ENCODE measurements around the gene KRT24.
"Not testable (repeated sequence)": the region's sequence is repeated elsewhere in the genome, so short reads cannot be mapped to it uniquely, and the experiment has no call there.

KRT24 gene

DNA sequence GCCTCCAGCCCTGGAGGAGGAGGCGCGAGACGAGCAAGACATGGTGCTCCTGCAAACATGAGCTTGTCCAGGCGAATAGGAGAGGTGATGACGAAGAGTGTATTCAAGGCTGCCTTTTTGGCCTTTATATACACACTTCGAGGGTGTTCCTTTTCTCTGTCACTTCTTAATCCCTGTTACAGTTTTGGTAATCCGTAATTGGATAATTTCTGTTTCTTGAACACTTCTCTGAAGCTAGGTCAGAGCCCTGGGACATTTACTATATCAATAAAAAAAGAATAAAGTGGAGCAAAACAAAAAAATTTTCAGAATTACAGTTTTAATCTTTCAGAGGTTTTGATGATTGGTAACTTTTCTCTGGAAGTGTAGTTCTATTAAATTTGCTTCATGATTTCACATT, at the start of gene KRT24:
Gene KRT24, minus strand, starts transcription at position 101 of the 400 bp plus-strand sequence. Its CDS starts 59 bp downstream, at position 42.
- DNase-seq, result no peak

DNA sequence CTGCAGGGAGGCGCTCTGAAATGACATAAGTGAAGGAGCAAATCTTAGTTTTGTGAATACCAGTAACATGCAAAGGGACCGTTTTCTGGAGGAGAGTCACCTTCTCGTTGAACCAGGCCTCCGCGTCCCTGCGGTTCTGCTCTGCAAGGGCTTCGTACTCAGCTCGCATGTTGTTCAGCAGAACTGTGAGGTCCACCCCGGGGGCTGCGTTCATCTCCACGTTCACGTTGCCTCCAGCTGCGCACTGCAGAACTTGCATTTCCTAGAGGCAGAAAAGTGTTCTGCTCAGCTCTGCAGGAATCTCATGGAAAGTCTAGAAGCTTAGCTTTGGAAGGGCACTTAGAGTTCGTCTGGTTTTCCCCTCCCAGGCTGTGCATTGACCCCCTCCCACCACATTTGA, 47.5 kb upstream of the KRT24 start:
- DNase-seq, result no peak

DNA sequence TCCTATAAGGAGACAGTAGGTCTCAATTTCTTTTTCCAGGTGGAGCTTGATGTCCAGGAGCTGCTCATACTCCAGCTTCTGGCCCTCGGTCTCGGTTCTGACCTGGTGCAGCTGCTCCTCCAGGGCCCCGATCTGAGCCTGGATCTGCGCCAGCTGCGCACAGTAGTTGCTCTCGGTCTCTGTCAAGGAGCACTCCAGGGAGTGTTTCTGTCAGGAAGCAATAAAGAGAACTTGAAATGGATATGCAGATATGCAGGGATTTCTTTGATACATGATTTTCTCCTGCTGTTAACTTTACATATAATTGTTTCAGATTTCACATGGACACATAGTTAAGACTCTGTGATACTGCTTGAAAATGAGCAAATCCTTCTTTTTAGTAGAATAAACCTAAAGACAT, 46.8 kb upstream of the KRT24 start:
- DNase-seq, result no peak

DNA sequence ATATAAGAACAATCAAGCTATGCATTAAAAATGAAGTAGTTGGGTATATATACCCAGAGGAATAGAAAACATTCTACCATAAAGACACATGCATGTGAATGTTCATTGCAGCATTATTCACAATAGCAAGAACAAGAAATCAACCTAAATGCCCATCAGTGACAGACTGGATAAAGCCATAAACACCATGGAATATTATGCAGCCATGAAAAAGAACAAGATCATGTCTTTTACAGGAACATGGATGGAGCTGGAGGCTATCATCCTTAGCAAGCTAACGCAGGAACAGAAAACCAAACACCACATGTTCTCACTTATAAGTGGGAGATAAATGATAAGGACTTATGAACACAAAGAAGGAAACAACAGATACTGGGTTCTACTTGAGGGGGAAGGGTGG, 45.1 kb upstream of the KRT24 start:
- not testable (repeated sequence) for DNase-seq

DNA sequence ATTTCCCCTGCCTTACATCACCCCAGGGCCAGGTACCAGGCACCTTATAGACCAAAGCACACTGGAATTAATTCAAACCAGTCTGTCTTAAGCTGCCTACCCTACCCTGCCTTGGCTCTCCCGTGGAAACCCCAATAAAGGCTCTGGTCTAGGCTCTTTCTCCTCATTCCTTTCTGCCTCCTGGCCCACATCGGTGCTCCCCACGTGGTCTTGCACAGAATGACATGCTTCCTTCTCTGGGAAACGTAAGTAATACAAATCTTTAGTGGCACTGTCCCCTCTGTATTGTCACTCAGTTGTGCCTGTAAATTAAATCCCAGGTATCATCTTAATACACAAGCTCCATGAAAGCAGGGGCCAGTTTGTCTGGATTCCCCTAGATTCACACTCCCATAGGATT, 35.0 kb upstream of the KRT24 start:
- DNase-seq, result no peak

DNA sequence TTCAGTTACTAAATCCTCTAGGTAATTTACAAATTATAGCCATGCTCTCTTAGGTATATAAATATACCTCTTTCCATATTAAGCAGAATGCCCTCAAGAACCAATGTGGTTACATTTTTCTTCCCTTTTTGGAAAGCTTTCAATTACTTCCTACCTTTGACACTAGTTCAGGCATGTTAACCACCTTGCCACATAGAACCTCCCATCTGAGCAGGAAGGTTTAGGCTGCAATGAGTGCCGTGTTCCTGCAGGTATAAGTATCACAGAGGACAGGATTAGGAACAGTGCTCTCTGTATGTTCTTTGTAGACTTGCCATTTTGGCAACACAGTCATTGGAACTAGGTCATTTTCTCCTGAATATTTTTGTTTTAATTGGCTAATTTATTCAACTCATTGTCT, 31.5 kb upstream of the KRT24 start:
- no peak for DNase-seq

DNA sequence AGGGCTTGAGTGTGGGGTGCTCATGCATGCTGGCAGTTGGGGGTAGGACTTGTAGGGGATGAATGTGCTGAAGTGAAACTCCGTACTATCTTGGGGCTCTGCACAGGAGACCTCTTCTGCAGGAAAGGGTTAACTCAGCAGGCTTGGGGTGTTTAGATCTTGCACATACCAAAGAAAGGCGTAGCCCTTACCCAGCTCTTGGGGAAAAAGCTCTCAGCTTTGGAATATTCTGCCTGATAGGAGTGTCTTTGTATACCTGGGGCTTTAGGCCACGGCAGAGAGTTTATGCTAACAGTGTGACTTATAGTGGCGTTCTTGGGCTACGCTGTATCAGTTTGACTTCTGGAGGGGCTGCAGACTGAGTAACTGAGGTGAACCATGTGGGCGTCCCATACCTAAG, 30.5 kb upstream of the KRT24 start:
- no peak for DNase-seq

DNA sequence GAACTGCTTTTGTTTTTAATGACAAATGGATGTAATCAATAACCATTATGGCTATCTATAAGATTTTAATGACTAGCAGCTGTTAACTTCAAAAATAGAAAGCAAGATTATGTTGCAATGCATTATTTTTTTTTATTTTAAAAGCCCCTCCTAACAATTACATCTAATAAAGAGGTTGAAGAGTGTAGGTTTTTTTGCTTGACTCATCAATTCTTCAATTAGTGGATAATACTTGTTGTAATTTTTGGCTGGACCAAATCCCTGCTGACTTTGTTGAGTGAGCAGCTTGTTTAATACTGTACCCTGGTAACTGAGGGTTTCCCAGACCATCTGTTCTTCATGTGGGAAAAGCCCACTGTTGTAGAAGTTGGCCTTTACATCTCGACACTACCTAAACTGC, 27.4 kb upstream of the KRT24 start:
- no peak for DNase-seq

DNA sequence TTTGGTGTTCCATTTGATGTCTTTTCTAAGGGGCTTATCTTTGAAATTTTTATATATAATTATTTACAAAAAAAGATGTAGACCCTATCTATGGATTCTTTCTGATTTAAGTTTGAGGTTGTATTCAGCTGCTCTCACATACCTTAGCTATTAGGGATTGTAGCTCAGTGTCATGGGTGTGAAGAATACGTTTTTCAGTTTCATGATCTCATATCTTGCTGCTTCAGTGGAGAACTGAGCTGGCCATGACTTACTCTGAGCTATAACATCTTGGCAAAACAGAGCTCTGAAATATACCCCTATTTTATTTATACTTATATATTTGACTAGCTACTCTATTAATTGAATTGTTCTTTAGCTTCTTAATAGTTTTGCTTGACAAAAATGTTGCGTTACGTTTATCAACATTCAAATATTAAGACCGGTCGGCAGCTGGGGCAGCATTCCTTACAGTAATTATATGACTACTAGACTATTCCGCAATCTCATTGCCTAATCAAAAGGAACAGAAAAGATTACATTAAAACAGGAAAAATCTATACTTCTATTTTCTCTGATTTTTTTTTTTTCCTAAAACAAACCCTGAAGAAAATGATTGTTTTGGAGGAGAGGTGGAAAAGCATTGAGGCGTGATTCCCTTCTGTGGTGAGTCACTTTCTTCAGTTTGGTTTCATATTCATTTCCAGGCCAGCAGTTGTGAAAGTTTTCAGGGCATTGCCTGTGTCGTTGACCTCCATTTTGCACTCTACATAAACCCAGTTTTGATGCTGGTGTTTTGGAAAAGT, 24.1 kb upstream of the KRT24 start:
- no peak for DNase-seq

DNA sequence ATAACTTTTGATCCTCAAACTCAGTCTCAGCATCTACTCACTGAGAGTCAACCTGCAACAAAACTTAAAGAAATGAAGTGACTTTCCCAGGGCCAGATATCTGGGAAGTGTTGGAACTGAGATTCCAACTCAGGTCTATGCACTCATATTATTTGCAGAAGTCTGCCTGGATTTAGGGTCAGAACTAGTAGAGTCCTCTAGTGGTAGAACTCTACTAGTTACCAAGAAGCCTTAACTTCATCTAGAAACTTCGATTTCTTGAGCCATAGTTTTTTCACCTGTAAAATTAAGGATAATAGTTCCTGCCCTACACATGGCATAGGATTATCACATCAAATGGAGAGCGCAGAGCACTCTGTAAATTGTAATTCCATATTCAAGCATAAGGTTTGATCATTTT, 23.4 kb upstream of the KRT24 start:
- no peak for DNase-seq

DNA sequence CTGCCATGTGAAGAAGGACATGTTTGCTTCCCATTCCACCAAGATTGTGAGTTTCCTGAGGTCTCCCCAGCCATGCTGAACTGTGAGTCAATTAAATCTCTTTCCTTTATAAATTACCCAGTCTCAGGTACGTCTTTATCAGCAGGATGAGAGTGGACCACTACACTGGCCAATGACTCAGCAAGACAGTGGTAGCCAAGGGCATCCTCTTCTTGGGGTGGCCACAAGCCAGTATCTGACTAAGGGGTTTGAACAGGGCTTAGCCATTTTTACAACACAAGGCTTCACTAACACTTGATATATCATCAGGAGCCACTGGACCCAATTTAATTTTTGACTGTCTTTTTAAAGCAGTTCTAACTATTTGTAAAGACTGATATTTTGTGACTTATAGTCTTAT, 21.1 kb upstream of the KRT24 start:
- DNase-seq, result no peak

DNA sequence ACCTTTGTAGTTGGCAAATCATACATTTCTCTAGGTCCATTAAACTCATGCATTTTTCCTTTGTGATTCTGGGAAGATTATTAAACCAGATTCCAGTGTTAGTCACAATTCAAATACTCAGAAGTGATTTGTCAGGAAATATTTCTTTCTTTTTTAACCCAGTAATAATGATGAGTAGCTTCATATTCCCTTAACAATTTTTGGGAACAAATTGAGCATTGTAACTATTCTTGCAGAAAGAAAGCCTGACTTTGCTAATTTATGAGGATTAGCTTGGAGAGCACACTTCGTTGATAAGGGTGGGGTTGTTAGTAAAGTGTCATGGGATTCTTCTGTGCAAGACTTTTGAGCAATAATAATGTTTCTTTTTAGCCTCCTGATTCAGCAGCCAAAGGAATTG, 18.7 kb upstream of the KRT24 start:
- no peak for DNase-seq

DNA sequence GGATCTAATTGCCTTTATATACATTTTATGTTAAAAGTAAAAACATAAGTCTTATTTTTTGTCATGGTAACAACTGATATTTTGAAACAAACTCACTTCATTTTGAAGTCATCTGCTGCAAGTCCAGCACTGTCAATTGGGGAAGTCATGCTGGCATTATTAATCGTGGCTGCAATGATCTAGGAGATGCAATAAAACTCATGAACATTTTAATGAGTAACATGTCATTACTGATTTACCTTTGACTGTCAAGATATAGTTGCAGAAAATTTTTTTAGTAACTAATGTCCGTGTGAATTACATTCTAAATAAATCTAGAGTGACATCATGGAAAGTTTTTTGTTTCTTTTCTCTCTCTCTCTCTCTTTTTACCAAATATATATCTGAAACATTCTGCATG, 17.3 kb upstream of the KRT24 start:
- no peak for DNase-seq

DNA sequence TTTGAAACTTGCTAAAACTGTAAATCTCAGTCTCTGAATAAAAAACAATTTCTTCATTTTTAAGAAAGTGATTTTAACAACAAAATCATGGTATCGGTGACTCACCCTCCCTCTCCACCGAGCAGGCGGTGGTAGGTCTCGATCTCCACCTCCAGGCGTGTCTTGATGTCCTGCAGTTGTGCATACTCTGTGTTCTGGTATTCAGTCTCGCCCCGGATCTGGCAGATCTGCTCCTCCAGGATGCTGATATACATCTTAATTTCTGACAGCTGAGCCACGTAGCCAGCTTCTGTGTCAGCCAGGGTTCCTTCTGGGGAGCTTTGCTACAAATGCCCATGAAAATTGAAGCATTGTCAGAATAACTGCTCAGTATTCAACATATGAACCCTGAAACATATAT, 15.4 kb upstream of the KRT24 start:
- no peak for DNase-seq

DNA sequence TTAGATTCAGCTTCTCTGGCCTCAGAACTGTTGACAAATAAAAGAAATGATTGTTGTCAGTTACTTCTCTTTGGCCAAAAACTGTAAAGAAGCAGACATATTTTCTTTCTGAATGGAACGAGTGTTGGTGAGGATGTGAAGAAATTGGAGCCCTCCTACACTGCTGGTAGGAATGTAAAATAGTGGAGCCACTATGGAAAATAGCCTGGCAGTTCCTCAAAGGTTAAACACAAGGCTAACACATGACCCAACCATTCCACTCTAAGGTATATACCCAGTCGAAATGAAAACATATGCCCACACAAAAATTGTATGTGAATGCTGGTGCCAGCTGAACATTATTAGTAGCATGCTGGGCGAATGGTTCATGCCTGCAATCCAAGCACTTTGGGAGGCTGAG, 14.2 kb upstream of the KRT24 start:
- DNase-seq, result no peak

DNA sequence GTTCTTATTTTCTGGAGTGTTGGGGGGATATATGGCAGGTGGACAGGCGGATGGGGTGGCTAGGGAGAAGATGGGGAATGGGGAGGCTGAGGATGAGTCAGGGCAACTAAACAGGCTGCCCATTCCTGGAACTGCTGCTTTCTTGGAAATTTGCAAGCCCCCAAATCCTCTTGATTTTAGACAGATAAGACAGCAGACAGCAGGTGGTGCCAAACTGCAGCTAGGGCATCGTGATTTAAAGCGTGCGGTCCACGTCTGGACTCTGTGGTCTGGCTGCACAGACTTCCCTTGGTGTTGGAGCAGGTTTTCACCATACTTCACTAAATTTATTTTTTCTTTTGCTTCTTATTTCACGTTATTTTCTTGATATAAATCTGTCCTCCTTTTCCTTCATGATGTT, 10.9 kb upstream of the KRT24 start:
- DNase-seq, result no peak

DNA sequence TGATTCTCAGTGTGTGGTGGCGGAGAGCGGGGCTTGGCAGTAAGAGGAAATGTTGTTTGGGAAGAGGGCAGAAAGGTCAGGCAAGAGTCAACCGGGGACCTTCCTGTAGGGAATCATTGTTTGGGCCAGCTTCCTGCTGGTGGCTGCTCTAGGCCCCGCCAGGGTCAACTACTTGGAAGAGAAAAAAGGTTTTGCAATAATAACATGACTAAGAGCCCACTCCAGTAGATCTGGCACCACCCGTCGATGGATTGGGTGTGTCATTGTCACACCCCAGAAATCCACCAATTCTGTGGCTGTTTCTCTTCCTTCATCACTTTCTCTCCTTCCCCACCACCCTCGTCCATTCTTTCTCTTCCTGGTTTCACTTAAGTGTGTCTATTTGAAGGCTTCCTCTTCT, 4.2 kb upstream of the KRT24 start:
- no peak for DNase-seq

DNA sequence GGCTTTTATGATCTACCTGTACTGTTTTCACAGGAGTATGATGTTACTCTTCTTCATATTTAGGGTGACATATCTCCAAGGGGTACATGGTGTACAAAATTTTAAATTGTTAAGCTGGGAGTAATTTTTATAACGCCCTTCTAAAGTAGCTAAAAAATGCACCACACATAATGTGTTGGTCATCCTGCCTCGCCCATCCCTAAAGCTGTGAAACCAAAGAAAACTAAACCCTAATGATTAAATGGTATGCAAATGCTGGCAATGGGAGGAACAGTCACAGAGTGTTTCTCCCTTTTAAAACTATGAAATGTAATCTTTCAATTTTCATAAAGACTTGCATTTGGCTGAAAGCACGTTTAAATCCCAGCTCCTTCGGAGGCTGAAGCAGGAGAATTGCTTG, 2.0 kb upstream of the KRT24 start:
- no peak for DNase-seq

DNA sequence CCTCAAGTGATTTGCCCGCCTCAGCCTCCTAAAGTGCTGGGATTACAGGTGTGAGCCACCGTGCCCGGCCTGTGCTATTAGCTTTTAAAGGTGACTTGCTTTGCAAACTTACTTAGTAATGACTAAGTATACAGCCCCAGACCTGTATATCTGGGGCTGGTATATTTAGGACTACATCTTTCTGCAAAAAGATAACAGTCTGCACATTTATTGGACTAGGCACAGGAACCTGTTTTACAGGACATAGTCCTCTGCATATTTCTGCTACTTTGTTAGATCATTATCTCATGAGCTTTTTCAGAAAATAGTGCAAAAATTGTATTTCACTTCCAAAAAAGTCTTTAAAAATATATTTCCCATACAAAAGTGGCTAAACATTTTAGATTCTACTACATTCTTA, 1.3 kb downstream of the KRT24 start:
- no peak for DNase-seq

DNA sequence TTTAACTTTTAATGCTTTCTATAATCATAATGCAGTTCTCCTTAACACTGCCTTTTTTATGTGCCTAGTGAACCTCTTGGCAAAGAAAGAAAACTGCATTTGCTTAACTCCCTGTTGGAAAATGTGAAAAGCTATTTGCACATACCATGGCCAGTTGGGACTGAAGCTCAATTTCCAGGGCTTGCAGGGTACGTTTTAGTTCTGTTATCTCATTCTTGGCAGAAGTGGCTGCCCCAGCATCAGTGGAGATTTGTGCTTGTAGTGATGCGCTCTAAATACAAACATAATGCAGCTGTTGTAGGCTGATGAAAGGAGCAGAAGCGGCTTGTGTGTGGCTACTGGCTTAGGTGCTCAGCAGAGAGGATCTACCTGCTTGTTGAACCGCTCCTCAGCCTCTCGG, 3.7 kb downstream of the KRT24 start:
- no peak for DNase-seq

DNA sequence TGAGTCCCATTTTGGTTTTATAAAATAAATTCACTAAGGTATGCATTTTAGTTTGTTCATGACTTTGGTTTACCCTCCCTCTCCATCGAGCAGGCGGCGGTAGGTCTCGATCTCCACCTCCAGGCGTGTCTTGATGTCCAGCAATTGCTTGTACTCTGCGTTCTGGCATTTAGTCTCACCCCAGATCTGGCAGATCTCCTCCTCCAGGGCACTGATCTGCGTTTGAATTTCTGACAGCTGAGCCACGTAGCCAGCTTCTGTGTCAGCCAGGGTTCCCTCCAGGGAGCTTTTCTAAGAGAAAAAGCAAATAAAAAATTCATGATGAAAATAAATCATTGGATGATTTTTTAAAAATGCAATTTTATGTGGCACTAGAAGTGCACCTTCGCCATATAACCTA, 4.2 kb downstream of the KRT24 start:
- no peak for DNase-seq

DNA sequence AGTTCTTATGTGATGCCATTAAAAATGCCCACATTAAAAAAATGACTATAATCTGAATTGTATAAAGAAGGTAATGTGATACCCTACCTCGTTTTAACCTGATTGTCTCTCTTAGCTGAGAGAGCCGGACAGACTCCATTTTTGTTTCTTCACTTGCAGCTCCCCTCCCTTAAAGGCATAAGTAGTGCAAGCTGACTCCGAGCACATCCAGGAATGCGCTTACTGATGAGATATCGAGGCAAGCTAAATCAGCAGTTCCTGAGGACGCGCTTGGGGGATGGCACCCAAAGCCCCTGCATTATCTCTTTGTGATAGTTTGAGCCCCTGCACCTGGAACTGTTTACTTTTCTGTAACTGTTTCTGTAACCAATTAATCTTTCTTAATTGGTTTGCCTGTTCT, 6.3 kb downstream of the KRT24 start:
- no peak for DNase-seq

DNA sequence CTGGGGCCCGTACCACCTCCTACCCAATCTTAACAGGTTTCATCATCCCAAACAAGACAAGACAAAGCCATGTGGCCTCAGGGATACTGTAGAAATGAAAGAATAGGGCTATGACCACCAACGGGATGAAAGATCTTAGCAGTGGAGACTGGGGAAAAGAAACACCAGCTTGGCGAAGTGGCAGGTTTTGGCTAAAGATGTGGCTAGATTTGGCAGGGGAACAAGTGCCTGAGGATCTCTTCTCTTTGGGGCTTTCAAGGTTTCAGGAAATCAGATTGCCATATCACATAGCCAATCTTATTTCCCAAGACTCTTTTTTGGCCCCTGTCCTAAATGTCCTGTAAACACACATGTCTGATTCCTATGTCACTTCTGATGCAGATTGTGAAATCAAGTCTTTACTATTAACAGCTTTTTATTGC, 6.9 kb downstream of the KRT24 start:
- DNase-seq, result no peak

DNA sequence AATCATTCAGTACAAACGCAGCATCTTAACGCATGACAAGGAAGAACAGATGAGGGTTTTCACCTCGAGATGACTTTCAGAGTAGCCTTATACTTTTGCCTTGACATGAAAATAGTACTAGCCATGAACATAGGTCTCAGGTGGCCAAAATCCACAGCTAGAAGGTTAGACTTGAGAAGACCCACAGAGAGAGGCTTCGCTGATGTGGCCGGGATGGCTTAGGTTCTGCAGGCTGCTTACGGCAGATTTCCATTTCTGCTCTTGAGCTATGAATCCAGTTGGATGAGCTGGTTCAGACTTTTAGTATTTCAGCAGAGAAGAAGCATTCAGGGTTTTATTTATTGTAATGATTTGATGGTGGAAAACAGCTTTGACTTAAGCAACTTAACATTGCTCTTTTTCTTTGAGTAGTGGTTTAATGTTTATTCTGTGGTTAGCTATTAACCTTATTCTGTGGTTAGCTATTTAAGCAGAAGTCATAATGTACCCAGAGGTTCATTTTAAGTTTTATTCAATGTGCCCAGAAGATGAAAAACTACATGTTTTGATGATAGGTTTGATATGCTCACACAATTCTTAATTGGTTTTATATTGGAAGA, 7.6 kb downstream of the KRT24 start:
- DNase-seq, result no peak

DNA sequence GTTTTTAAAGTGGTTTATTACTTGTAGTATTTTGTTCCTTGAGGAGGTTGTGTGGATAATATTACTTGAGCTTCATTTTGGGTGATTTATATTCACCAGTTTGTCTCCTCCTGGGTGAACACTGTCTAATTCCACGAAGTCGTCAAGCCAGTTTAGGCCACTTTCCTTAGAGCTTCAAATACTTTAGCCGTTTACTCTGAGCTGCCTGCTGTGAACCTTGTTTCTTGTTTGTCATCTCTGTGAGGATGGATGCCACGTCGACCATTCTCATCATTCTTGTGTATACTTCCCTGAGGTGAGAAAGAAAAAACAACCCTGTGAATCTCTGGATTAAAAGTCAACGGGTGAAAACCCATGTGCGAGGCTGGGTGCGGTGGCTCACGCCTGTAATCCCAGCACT, 9.0 kb downstream of the KRT24 start:
- no peak for DNase-seq

Data from activated CD4-positive, alpha-beta T cell treated with anti-CD3 and anti-CD28 coated beads for 48 hours (primary cell).